Kidney (tissue), 14 donors: ENCODE measurements around the gene PCDH15. TPM values are rescaled to one million over a fixed set of nuclear protein-coding genes. Genes with fewer than 3 reads are reported as not detected.
A peak's percentile ranks its signal among the peaks of the same experiment; 100 is the strongest.
"Not testable (repeated sequence)": the region's sequence is repeated elsewhere in the genome, so short reads cannot be mapped to it uniquely, and the experiment has no call there.

Experiments
- DNase-seq, 5 donors: peaks; one replicate each; pipeline ENCODE4 v3.0.0-alpha.2; 2013 to 2020
- FAIRE-seq: peaks from 2 replicates; lab custom pipeline; 2012; peaks lifted over from hg19 to GRCh38; lab: Jason Lieb, UNC
- H3K27ac ChIP-seq, 2 donors: one replicate each; pipeline ENCODE4 v1.7.0; 2013; ENCODE audit warnings: low read depth in 2 of 2, low read length in 2 of 2, inconsistent platforms in 1 of 2
- H3K27me3 ChIP-seq: one replicate; pipeline ENCODE4 v1.7.1; 2013; ENCODE audit warnings: low read length, inconsistent platforms; ENCODE audit not compliant: control insufficient read depth, insufficient read depth
- H3K36me3 ChIP-seq, 3 donors: one replicate each; pipeline versions ENCODE4 v1.7.0 to v1.7.1; 2013; ENCODE audit warnings: low read length in 3 of 3, control low read depth in 1 of 3, inconsistent platforms in 1 of 3; ENCODE audit not compliant: insufficient read depth in 3 of 3, control insufficient read depth in 2 of 3
- H3K4me1 ChIP-seq, 3 donors: one replicate each; pipeline versions ENCODE4 v1.7.0 to v1.7.1; 2013; ENCODE audit warnings: low read length in 3 of 3, inconsistent platforms in 1 of 3, low read depth in 1 of 3; ENCODE audit not compliant: control insufficient read depth in 2 of 3, insufficient read depth in 2 of 3
- H3K4me3 ChIP-seq, 3 donors: one replicate each; pipeline versions ENCODE4 v1.7.0 to v1.8.1; 2013; ENCODE audit warnings: low read length in 3 of 3, control low read depth in 1 of 3, inconsistent platforms in 1 of 3
- H3K9ac ChIP-seq, 3 donors: one replicate each; pipeline versions ENCODE4 v1.7.0 to v1.7.1; 2013; ENCODE audit warnings: low read length in 3 of 3, control low read depth in 1 of 3, inconsistent platforms in 1 of 3
- H3K9me3 ChIP-seq, 3 donors: one replicate each; pipeline versions ENCODE4 v1.7.0 to v1.7.1; 2013; ENCODE audit warnings: low read length in 3 of 3, control low read depth in 1 of 3, inconsistent platforms in 1 of 3; ENCODE audit not compliant: control insufficient read depth in 2 of 3, insufficient read depth in 1 of 3
- intact Hi-C: fragments of 100-400 bp; cut with DNase I; formaldehyde crosslinking; loops from one replicate; pipeline ENCODE4 v1.11.1; 2022
- polyA plus RNA-seq: library from polyadenylated mRNA; stranded (reverse); fragments of 350-450 nt; fragmentation: Illumina TruSeq; extraction: RNeasy Lipid Tissue Mini Kit (QIAGEN cat#74804); gene quantifications from one replicate; pipeline ENCODE4 v1.2.3, GENCODE V29; 2014; ENCODE audit warnings: low read depth, low replicate concordance; ENCODE audit not compliant: insufficient read depth
- total RNA-seq: library from RNA; stranded (reverse); fragmentation: NEBNext Ultra II Directional; extraction: Animal tissue kit (Norgen Biotek cat#: 25700); gene quantifications from one replicate; pipeline ENCODE4 v1.2.1, GENCODE V29; 2021
- TF ChIP-seq, protein P1 (sequence below): IDR thresholded peaks from 3 replicates; pipeline ENCODE4 v1.5.1; 2012; ENCODE audit warnings: mild to moderate bottlenecking, moderate library complexity, borderline replicate concordance; ENCODE audit not compliant: insufficient read depth; ENCODE audit errors: extremely low read depth
- donor health status: control.
- donor health status: control.
- donor health status: control.
- donor health status: control.
- donor health status: control.
- donor health status: DM: yes; HTN: yes; CAD: no.
- donor health status: Normal renal cell carcinoma (clear cell type).

PCDH15 gene
- total and polyA plus RNA-seq, 2 donors from 2014 or later = 1.5 TPM; not detected in 1

DNA sequence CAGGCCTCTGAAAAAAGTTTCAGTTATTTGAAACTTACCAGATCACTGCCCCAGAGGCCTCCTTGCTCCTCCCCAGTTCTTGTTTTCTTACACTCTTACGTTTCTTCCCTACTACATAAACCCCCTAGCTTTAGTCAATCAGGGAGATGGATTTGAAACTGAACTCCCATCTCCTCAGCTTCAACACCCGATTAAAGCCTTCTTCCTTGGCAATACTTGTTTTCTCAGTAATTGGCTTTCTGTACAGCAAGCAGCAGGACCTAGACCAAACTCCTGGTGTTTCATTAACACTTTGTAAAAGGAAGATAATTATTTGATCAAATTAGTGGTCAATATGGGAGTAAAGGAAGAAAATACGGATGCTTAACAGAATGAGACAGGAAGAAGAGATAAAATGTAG is 870.4 kb downstream of the PCDH15 start:
- Histone ChIP-seq H3K4me3 (no peak overlapping the region), H3K9ac (no peak overlapping the region), H3K36me3 (no peaks in the 10 kb centered on the region), H3K27me3 (no peaks in the 10 kb centered on the region), H3K4me1 (no peaks in the 10 kb centered on the region), H3K27ac (no peak overlapping the region), H3K9me3 (no peaks in the 10 kb centered on the region)
- DNase-seq (no peak), FAIRE-seq (no peak)
- intact Hi-C loops = no loop called here
- TF ChIP-seq, protein P1, sequence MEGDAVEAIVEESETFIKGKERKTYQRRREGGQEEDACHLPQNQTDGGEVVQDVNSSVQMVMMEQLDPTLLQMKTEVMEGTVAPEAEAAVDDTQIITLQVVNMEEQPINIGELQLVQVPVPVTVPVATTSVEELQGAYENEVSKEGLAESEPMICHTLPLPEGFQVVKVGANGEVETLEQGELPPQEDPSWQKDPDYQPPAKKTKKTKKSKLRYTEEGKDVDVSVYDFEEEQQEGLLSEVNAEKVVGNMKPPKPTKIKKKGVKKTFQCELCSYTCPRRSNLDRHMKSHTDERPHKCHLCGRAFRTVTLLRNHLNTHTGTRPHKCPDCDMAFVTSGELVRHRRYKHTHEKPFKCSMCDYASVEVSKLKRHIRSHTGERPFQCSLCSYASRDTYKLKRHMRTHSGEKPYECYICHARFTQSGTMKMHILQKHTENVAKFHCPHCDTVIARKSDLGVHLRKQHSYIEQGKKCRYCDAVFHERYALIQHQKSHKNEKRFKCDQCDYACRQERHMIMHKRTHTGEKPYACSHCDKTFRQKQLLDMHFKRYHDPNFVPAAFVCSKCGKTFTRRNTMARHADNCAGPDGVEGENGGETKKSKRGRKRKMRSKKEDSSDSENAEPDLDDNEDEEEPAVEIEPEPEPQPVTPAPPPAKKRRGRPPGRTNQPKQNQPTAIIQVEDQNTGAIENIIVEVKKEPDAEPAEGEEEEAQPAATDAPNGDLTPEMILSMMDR = no peak

DNA sequence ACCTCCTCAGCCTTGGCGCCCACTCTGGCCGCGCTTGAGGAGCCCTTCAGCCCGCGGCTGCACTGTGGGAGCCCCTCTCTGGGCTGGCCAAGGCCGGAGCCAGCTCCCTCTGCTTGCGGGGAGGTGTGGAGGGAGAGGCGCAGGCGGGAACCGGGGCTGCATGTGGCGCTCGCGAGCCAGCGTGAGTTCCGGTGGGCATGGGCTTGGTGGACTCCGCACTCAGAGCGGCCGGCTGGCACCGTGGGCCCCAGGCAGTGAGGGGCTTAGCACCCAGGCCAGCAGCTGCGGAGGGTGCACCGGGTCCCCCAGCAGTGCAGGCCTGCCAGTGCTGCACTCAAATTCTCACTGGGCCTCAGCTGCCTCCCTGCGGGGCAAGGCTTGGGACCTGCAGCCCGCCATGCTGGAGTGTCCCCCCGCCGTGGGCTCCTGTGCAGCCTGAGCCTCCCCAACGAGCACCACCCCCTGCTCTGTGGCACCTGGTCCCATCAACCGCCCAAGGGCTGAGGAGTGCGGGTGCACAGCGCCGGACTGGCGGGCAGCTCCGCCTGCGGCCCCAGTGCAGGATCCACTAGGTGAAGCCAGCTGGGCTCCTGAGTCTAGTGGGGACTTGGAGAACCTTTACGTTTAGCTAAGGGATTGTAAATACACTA is 876.9 kb downstream of the PCDH15 start:
- H3K36me3 ChIP-seq, H3K27ac ChIP-seq, FAIRE-seq, H3K9me3 ChIP-seq, H3K4me1 ChIP-seq, H3K9ac ChIP-seq, H3K4me3 ChIP-seq, H3K27me3 ChIP-seq, intact Hi-C loops: not testable (repeated sequence)
- peak in 1 of 5 donors; percentile 64 for DNase-seq

DNA sequence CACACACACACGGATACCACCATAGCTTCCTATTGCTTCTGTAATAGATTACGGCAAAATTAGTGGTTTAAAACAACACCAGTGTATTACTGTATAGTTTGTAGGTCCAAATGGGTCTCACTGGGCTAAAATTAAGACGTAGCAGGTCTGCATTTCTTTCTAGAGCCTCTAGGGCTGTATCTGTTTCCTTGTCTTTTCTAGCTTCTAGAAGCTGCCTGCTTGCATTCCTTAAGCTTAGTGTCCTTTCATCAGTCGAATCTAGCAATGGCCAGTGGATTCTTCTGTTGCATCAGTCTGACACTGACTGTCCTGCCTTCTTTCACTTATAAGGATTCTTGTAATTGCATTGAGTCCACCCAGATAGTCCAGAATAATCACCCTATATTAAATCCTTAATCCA is 882.3 kb downstream of the PCDH15 start:
- H3K4me3 ChIP-seq = no peak overlapping the region
- H3K9me3 ChIP-seq = no peaks in the 10 kb centered on the region
- no peak overlapping the region for H3K9ac ChIP-seq
- no peaks in the 10 kb centered on the region for H3K27me3 ChIP-seq
- DNase-seq (no peak), FAIRE-seq (no peak)
- intact Hi-C loops = no loop called here
- H3K4me1 ChIP-seq = no peaks in the 10 kb centered on the region
- TF ChIP-seq, protein P1 = no peak
- H3K36me3 ChIP-seq = no peaks in the 10 kb centered on the region
- no peak overlapping the region for H3K27ac ChIP-seq

DNA sequence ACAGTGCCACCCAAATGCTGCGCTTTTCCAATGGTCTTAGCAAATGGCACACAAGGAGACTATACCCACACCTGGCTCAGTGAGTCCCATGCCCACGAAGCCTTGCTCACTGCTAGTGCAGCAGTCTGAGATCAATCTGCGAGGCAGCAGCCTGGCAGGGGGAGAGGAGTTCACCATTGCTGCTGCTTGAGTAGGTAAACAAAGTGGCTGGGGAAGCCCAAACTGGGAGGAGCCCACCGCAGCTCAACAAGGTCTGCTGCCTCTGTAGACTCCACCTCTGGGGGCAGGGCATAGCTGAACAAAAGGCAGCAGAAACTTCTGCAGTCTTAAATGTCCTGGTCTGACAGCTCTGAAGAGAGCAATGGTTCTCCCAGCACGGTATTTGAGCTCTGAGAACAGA is 891.2 kb downstream of the PCDH15 start:
- no peak overlapping the region for H3K9ac ChIP-seq
- no peaks in the 10 kb centered on the region for H3K4me1 ChIP-seq
- TF ChIP-seq, protein P1 = no peak
- no peaks in the 10 kb centered on the region for H3K27me3 ChIP-seq
- no peaks in the 10 kb centered on the region for H3K9me3 ChIP-seq
- H3K27ac ChIP-seq = no peak overlapping the region
- DNase-seq = no peak
- no peak overlapping the region for H3K4me3 ChIP-seq
- no peak for FAIRE-seq
- H3K36me3 ChIP-seq = no peaks in the 10 kb centered on the region
- intact Hi-C loops = no loop called here
